HG03095 (cell line): ENCODE data around the gene RASAL1.

ENCODE experiments used
- ATAC-seq: cut with Tn5 transposase; IDR thresholded peaks from one replicate; pipeline ENCODE4 v1.9.1; 2021; ENCODE audit warnings: moderate library complexity; ENCODE audit not compliant: unreplicated experiment

Gene RASAL1

DNA sequence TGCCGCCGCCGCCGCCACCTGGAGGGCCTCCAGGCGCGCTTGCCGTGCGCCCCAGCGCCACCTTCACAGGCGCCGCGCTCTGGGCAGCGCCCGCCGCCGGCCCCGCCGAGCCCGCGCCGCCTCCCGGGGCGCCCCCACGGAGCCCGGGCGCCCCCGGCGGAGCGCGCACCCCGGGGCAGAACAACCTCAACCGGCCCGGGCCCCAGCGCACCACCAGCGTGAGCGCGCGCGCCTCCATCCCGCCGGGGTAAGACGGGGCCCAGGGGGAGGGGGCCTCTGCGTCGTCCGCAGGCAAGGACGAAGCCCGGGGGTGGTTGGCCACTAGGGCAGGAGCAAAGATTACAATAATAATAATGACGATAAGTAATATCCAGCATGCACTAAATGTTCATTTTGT, 57.7 kb downstream of the RASAL1 start:
- ATAC-seq = no peak

GRCh38 chr12:113077057-113077858, 58.3 kb downstream of the RASAL1 start:
- ATAC-seq = no peak

DNA sequence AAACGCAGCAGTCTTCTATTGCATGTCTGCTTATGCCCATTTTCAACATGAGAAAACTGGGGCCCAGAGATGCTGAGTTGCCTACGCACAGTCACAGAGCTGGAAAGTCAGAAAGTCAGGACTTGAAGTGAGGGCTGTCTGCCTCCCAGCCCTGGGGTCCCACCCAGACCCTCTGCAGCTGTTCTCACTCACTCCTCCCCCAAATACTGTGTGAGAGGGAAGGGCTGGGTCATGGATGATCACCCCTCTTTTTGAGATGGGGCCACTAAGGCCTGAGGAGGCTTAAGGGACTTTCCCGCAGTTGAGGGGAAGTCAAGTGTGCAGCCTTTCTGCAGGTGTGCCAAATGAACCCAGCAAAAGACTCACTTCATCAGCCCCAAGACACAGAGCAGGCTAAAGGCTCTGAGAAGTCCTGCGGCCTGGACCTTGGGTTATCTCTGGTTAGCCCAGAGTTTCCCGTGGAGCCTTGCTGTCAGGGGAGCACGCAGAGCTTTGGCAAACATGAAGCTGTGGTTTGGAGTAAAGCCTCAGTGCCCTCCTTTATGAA, 60.4 kb downstream of the RASAL1 start:
- ATAC-seq = peak; percentile 95

GRCh38 chr12:113073586-113073985, 62.0 kb downstream of the RASAL1 start:
- no peak for ATAC-seq

DNA sequence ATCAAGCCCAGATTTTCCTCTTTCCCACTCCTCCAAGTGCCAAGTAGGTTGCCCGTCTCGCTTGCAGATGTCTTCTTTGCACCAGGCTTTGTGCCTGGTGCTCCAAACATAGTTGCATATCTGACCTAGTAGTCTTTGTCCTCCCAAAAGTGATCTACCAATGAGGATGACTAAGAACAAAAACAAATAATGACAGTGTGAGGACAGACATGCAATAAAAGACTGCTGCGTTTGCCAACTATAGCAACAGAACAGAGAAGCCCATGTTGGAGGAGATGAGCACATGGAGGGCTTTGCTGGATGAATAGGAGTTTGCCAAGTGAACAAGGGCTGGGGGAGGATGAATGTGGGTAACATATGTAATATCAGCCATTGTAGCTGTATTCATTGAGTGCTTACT, 63.4 kb downstream of the RASAL1 start:
- ATAC-seq = no peak

GRCh38 chr12:113071135-113072112, 64.1 kb downstream of the RASAL1 start:
- ATAC-seq = no peak

DNA sequence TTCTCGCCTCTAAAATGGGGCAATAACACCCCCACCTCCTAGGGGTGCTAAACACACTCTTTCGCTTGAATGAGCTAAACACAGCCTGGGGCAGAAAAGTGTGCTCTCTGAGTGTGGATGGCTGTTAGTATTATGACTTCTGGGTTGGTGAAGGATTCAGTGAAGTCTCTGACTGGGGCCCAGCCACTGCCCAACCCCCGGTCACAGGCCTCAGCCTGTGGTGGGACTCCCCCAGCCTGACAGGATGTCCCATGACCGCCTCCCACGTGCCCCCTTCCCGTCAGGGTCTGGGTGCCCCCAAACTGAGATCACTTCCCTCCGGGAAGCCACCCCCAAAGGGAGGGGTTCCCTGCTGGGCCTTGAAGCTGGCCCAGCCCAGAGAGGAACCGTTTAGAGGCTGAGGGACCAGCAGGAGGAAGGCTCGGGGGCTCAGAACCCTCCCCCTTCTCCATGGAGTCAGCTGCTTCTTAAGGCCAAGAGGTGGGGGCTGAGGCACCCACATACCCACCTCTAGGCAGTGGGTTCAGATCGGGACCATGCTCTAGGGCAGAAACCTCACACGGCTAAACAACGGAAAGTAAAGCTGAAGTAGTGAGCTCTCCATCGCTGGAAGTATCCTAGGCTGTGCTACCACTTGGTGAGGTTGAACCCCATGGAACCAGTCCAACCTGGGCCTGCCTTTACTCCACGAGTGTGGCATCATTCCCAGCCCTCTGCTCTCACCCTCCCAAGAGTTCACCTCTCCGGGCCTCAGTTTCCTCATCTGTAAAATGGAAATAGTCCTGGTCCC, 65.2 kb downstream of the RASAL1 start:
- ATAC-seq = peak; percentile 48

GRCh38 chr12:113069751-113070116, 65.8 kb downstream of the RASAL1 start:
- ATAC-seq = no peak

GRCh38 chr12:113069149-113069548, 66.4 kb downstream of the RASAL1 start:
- no peak for ATAC-seq

DNA sequence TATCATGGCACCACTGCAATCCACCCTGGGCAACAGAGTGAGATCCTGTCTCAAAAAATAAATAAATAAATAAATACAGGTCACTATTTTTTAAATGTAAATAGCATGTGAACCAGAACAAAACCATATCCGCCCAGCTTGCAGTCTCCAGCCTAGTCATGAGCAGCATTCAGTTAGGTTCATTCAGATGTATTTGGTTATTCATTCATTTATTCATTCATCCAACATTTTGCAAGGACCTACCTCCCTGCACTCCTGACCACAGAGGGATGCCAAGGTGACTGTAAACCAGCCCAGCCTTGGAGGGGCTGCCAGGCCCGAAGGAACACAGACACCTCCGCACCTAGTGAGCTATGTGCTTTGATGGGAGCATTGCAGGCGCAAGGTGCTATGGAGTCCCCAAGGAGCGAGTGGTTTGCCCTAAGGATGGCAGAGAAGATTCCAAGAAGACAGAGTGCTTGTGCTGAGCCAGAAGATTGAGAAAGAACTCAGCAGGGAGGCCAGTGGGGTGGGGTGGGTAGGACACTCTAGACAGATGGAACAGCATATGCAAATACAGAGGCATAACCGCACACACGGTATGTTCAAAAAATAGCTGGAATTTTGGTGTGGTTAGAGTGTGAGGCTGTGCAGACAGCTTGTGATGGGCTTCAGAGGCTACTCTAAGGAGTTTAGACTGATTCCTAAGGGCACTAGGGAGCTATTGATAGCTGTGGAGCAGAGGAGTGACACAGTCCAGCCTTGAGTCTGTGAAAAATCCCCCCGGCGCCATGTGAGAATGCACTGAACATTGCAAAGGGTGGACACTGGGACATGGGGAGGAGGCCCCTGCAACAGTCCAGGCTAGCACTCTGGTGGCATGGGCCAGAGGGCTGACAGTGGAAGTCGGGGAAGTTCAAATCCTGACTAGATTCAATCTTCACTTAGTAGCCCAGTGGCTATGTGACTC, 67.3 kb downstream of the RASAL1 start:
- no peak for ATAC-seq

DNA sequence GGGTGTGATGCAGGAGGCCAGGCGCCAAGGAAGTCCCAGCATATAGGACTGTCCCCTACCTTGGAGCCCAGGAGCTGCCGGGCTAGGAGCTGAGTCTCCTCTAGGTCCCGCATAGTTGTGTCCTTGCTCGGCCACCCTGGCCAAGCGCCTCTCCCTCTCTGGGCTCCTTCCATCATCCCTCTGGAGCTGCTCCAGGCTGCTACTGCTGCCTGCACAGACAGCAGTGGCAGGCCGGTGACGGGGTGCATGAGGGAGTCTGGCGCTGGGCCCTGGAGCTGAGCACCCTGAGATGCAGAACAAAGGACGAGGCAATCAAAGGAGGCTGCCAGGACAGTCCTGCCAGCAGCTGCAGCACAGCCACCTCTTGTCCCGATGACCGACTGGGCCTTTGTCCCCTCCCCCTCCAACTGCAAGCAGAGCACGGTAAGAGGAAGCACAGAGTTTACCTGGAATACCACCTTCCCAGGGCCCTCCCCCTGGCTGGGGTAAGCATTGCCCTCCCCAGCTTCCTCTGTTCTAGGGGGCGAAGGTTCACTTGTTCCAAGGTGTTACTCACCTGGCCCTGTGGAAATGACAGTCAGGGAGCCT, 68.7 kb downstream of the RASAL1 start:
- ATAC-seq = no peak

DNA sequence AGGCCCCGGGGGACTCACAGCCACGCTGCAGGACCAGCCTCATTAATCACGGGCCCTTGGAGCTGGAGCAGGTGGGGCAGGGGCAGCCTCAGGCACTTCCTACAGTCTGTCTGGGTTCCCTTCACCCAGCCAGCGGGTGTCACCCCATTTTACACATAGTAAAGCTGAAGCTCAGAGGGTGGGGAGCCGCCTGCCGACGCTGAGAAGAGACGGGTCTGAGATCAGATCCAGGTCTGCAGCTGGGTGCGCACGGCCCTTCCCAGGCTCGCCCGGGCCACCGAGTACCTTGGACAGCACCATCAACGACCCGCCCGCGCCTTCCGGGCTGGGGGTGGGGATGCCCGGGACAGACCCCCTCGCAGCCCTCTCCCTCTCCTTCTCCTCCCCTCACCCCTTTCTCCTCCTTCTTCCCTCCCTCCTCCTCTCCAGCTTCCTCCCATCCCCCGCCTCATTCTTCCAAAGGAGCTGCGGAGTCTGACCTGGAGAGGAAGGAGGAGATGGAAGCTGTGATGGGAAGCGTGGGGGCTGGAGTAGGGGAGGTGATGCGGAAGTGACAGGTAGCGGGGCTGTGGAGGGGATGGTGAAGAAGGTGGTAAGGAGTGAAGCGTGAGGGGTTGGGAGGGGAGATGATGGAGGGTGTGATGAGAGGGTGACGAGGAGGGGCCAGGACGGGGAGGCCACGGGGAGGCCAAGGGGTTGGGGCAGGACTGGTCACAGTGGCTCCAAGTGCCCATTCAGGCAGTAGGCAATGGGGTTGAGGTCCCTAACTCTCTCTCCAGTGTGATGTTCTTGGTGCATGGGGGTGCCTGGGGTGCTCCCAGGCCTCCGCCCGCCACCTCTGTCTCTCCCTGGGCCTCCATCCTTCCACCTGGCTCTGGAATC, 70.2 kb downstream of the RASAL1 start:
- ATAC-seq = no peak

- ATAC-seq = no peak
These were observed 71.0 kb downstream of the RASAL1 start for GRCh38 chr12:113064395-113065125.

DNA sequence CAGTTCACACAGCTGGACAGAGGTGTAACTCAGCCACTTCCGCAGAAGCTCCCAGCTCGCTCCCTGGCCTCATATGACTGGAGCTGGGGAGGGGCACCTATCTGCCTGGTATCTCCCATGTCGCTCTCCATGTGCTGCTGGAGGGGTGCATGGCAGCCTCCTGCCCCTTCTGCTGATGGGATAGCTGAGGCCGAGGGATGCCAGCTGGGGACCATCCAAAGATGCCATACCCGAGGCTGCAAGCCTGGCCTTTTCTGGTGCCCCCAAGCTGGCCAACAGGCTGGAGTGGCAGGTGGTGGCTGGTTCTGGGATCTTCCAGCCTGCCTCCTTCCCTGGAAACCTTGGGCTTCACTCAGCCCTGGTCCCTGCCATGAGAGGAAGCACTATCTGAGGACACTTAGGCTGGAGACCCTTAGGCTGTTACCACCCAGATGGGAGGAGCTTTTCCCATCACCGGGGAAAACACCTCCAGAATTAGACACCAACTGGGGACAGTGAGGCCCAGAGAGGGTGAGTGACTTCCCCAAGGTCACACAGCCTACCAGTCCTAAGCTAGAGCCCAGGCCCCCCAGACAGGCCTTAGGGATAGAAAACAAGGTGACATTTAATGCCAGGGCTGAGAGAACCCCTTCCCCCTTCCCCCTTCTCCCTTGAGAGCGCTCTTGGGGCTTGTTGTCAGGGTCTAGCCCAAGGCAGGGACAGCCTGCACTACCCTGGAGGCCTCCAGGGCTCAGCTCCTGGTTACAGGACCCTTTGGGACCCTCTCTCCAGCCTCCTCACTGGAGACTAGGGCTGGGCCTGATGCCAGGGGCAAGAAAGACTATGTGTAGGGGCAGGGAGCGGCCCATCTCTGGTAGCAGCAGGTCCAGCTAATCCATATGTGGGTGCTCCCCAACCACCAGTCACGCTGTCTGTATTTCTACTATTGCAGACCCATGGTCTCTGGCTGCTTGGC, 71.9 kb downstream of the RASAL1 start:
- ATAC-seq = no peak

GRCh38 chr12:113062502-113063395, 72.8 kb downstream of the RASAL1 start:
- ATAC-seq = no peak
